GM21737 (cell line): ENCODE data around the gene FXYD2.

Experiments
- ATAC-seq: cut with Tn5 transposase; IDR thresholded peaks from one replicate; pipeline ENCODE4 v1.9.1; 2021; ENCODE audit warnings: mild to moderate bottlenecking, moderate library complexity; ENCODE audit not compliant: unreplicated experiment

The FXYD2 gene

GRCh38 chr11:117770061-117770460 is 54.5 kb downstream of the FXYD2 start:
- ATAC-seq: no peak
